GM12878 (cell line): ENCODE measurements around the gene SPN. TPM values are rescaled to one million over a fixed set of nuclear protein-coding genes. Genes with fewer than 3 reads are reported as not detected.
A peak's percentile ranks its signal among the peaks of the same experiment; 100 is the strongest.

ENCODE experiments used
- ATAC-seq: fragments of 200-7000 bp; cut with Tn5 transposase; 3 replicates; pipeline ENCODE4 v1.9.1; 2020; ENCODE audit warnings: mild to moderate bottlenecking, moderate library complexity
- BruUV-seq: library from RNA; stranded (reverse); fragments of 400-500 nt; replicated peaks from 2 replicates; lab custom pipeline; 2021; lab: Mats Ljungman, UMichigan
- CTCF ChIA-PET: fragments of 300-600 bp; sonication (Branson Sonifier 250); formaldehyde crosslinking; extraction: SDS; loops from one replicate; lab custom pipeline; 2021; ENCODE audit warnings: inconsistent platforms; lab: Yijun Ruan, JAX
- POLR2A ChIA-PET: fragments of 350-600 bp; formaldehyde crosslinking; extraction: SDS; loops from one replicate; lab custom pipeline; 2021; ENCODE audit warnings: inconsistent platforms; lab: Charles Lee
- RAD21 ChIA-PET: fragments of 300-600 bp; sonication (Branson Sonifier 250); formaldehyde crosslinking; loops from one replicate; lab custom pipeline; 2023; ENCODE audit warnings: antibody characterized with exemption; ENCODE audit not compliant: unreplicated experiment; lab: Charles Lee
- SMC1A ChIA-PET: fragments of 300-600 bp; sonication (Branson Sonifier 250); formaldehyde crosslinking; loops from one replicate; lab custom pipeline; 2023; ENCODE audit not compliant: unreplicated experiment, uncharacterized antibody; lab: Charles Lee
- DNase-seq: peaks from one replicate; pipeline ENCODE4 v3.0.0-alpha.2; 2011; ENCODE audit warnings: low read depth, low spot score
- FAIRE-seq: peaks from 3 replicates; lab custom pipeline; 2011; peaks lifted over from hg19 to GRCh38; lab: Jason Lieb, UNC
- H2AFZ ChIP-seq: 2 replicates; pipeline ENCODE4 v1.6.0; 2011; ENCODE audit warnings: low read depth, low read length, control low read depth; ENCODE audit not compliant: control insufficient read depth
- H3K27ac ChIP-seq: 2 replicates; pipeline ENCODE4 v1.5.1; 2011; ENCODE audit warnings: control low read depth; ENCODE audit not compliant: control insufficient read depth, insufficient read depth
- H3K27me3 ChIP-seq, 2 experiments: replicated peaks in 1 of 2; 2 replicates each; pipeline versions ENCODE4 v1.6.0 to v1.6.1; 2011; ENCODE audit warnings: low read length in 1 of 2; ENCODE audit not compliant: control insufficient read depth in 2 of 2, insufficient read depth in 2 of 2
- H3K36me3 ChIP-seq, 2 experiments: 2 replicates each; pipeline ENCODE4 v1.5.1; 2011; ENCODE audit warnings: low read length in 1 of 2; ENCODE audit not compliant: control insufficient read depth in 2 of 2, insufficient read depth in 2 of 2
- H3K4me1 ChIP-seq: 2 replicates; pipeline ENCODE4 v1.6.1; 2011; ENCODE audit warnings: mild to moderate bottlenecking, low read length, moderate library complexity, mixed read lengths; ENCODE audit not compliant: control insufficient read depth, insufficient read depth
- H3K4me2 ChIP-seq: 2 replicates; pipeline ENCODE4 v1.6.0; 2011; ENCODE audit warnings: control low read depth; ENCODE audit not compliant: control insufficient read depth, insufficient read depth
- H3K4me3 ChIP-seq: fragments of 200-600 bp; sonication (generic); 2 replicates; pipeline ENCODE4 v1.5.1; 2016
- H3K79me2 ChIP-seq: 2 replicates; pipeline ENCODE4 v1.6.0; 2011; ENCODE audit warnings: low read length; ENCODE audit not compliant: control insufficient read depth, insufficient read depth
- H3K9ac ChIP-seq: 2 replicates; pipeline ENCODE4 v1.8.0; 2011; ENCODE audit warnings: low read length, control low read depth, mixed read lengths; ENCODE audit not compliant: control insufficient read depth, insufficient read depth
- H3K9me3 ChIP-seq: replicated peaks from 3 replicates; pipeline ENCODE4 v1.5.1; 2011; ENCODE audit warnings: mild to moderate bottlenecking, low read length; ENCODE audit not compliant: control insufficient read depth, insufficient read depth
- H4K20me1 ChIP-seq: 2 replicates; pipeline ENCODE4 v1.6.0; 2011; ENCODE audit not compliant: control insufficient read depth, insufficient read depth
- POU2F2 ChIP-seq: IDR thresholded peaks from 3 replicates; pipeline ENCODE4 v1.6.1; 2011; ENCODE audit warnings: low read depth, mild to moderate bottlenecking, low read length, borderline replicate concordance
- RAD51 ChIP-seq: fragments of 450-650 bp; IDR thresholded peaks from 2 replicates; pipeline ENCODE4 v1.6.1; 2016; ENCODE audit warnings: moderate library complexity, mild to moderate bottlenecking, inconsistent platforms
- ZNF24 ChIP-seq: fragments of 450-650 bp; IDR thresholded peaks from 2 replicates; pipeline ENCODE4 v1.6.1; 2017; ENCODE audit warnings: antibody characterized with exemption, mild to moderate bottlenecking
- WGBS: methylation state at CpG from one replicate; pipeline ENCODE4 v1.1.6; 2016; ENCODE audit warnings: low lambda C conversion rate; ENCODE audit not compliant: insufficient replicate concordance, insufficient coverage; ENCODE audit errors: missing lambda C conversion rate; 5-methylcytosine and 5-hydroxymethylcytosine counted together
- in situ Hi-C: fragments of 300-500 bp; cut with MboI; formaldehyde crosslinking; loops from 9 replicates; pipeline ENCODE4 v1.14.3; 2018; ENCODE audit warnings: mixed read lengths
- intact Hi-C: fragments of 100-400 bp; cut with micrococcal nuclease; formaldehyde crosslinking; loops from one replicate; pipeline ENCODE4 v1.14.2; 2022; ENCODE audit not compliant: unreplicated experiment
- polyA plus RNA-seq, 11 experiments: library from polyadenylated mRNA; depleted of rRNA in 4 of 11; unstranded in 6 of 11; stranded (reverse) in 5 of 11; fragments of >200 nt; fragmentation: Nextera tagmentation in 4 of 11; fragmentation: Illumina TruSeq in 1 of 11; extraction: Ambion mirVana in 4 of 11; extraction: Trizol in 1 of 11; gene quantifications; 1 replicate in 1 of 11; 2 replicates in 10 of 11; pipeline versions ENCODE4 v1.2.1 to v1.2.3, GENCODE V29; 2011 to 2016; ENCODE audit warnings: inconsistent platforms in 2 of 11, missing spikeins in 2 of 11, low read depth in 1 of 11
- total RNA-seq, 4 experiments: library from RNA; depleted of rRNA in 3 of 4; stranded (reverse); fragments of >200 nt in 3 of 4; fragmentation: Illumina TruSeq in 1 of 4; extraction: Trizol in 1 of 4; gene quantifications; 2 replicates each; pipeline versions ENCODE4 v1.2.1 to v1.2.3, GENCODE V29; 2013 to 2021
- TF ChIP-seq, protein P1 (sequence below): fragments of 450-650 bp; IDR thresholded peaks from 2 replicates; pipeline ENCODE4 v1.6.1; 2017; ENCODE audit warnings: mild to moderate bottlenecking, low read depth, inconsistent platforms; ENCODE audit not compliant: poor library complexity, severe bottlenecking
- TF ChIP-seq, protein P2 (sequence below): fragments of 150-350 bp; IDR thresholded peaks from 2 replicates; pipeline ENCODE4 v1.6.1; 2016; ENCODE audit warnings: low read depth, low read length
- TF ChIP-seq, protein P3 (sequence below): IDR thresholded peaks from 2 replicates; pipeline ENCODE4 v1.6.1; 2011; ENCODE audit warnings: low read depth, mild to moderate bottlenecking, low read length, moderate library complexity, borderline replicate concordance; ENCODE audit errors: extremely low read depth
- TF ChIP-seq, protein P4 (sequence below), 3 experiments: IDR thresholded peaks in 2 of 3; conservative IDR thresholded peaks in 1 of 3; 2 replicates each; pipeline ENCODE4 v1.5.1; 2011; ENCODE audit warnings: low read depth in 3 of 3, low read length in 3 of 3, mild to moderate bottlenecking in 3 of 3, control low read depth in 2 of 3, moderate library complexity in 2 of 3, inconsistent platforms in 1 of 3, mixed read lengths in 1 of 3; ENCODE audit not compliant: control insufficient read depth in 2 of 3, insufficient read depth in 1 of 3; ENCODE audit errors: extremely low read depth in 1 of 3

SPN gene
- total and polyA plus RNA-seq, 10 of the 15 experiments (the other 5 are each of a cell fraction or from before 2014, with no cell fraction given) = 16.2 to 173 (median 92.7) TPM

DNA sequence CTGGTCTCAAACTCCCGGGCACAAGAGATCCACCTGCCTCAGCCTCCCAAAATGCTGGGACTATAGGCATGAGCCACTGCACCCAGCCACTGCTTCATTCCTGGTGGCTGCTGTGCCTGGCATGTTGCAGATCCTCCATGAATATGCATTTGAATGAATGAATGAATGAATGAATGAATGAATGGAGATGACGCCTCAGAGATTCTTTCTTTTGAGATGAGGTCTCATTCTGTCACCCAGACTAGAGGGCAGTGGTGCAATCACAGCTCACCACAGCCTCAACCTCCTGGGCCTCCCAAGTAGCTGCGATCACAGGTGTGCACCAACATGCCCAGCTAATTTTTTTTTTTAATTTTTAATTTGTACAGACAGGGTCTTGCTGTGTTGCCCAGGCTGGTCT, 5.2 kb downstream of the SPN start:
- 0 out of 2 replicates have a peak overlapping the region, but pooled peaks have one; percentile 7 for H3K4me2 ChIP-seq
- ATAC-seq (no peak), DNase-seq (no peak), FAIRE-seq (no peak)
- no peaks in the 10 kb centered on the region for H3K9me3 ChIP-seq
- RAD21 ChIA-PET = interaction anchor here (1.0 to 2.3 kb wide), 2 partner anchors 11 to 34 kb away, joined by 4 to 11 read pairs; partner anchors contain the start of gene QPRT
- POLR2A ChIA-PET = interaction anchor here (1.7 kb wide), 1 partner anchor 11 kb away, joined by 7 read pairs; the partner anchor contains the start of gene QPRT
- 66% methylated on average over 3 of the region's 3 CpGs for WGBS
- no TSS peak for BruUV-seq
- peaks cover 2 to 8% of the 10 kb centered on the region in 2 experiments; a peak in 2 of 4 replicates for H3K36me3 ChIP-seq
- SMC1A ChIA-PET = interaction anchor here (0.7 to 1.4 kb wide), 2 partner anchors 19 to 20 kb away, joined by 3 to 4 read pairs; no protein-coding TSS in a partner anchor
- no peak overlapping the region for H2AFZ ChIP-seq
- CTCF ChIA-PET = interaction anchor here (1.1 to 1.6 kb wide), 2 partner anchors 11 to 41 kb away, joined by 3 read pairs; partner anchors contain the start of gene QPRT
- no peak overlapping the region for H3K27ac ChIP-seq
- H3K9ac ChIP-seq = no peak overlapping the region
- TF ChIP-seq, protein P1, sequence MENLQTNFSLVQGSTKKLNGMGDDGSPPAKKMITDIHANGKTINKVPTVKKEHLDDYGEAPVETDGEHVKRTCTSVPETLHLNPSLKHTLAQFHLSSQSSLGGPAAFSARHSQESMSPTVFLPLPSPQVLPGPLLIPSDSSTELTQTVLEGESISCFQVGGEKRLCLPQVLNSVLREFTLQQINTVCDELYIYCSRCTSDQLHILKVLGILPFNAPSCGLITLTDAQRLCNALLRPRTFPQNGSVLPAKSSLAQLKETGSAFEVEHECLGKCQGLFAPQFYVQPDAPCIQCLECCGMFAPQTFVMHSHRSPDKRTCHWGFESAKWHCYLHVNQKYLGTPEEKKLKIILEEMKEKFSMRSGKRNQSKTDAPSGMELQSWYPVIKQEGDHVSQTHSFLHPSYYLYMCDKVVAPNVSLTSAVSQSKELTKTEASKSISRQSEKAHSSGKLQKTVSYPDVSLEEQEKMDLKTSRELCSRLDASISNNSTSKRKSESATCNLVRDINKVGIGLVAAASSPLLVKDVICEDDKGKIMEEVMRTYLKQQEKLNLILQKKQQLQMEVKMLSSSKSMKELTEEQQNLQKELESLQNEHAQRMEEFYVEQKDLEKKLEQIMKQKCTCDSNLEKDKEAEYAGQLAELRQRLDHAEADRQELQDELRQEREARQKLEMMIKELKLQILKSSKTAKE = no peak
- TF ChIP-seq ZNF24 = peak; percentile 97
- no peak overlapping the region for H3K4me3 ChIP-seq
- no peaks in the 10 kb centered on the region for H3K27me3 ChIP-seq
- H3K4me1 ChIP-seq = peaks cover 5% of the 10 kb centered on the region
- peaks cover 63% of the 10 kb centered on the region for H3K79me2 ChIP-seq
- in situ Hi-C loops (no loop called here), intact Hi-C loops (no loop called here)
- peaks cover 6% of the 10 kb centered on the region for H4K20me1 ChIP-seq

DNA sequence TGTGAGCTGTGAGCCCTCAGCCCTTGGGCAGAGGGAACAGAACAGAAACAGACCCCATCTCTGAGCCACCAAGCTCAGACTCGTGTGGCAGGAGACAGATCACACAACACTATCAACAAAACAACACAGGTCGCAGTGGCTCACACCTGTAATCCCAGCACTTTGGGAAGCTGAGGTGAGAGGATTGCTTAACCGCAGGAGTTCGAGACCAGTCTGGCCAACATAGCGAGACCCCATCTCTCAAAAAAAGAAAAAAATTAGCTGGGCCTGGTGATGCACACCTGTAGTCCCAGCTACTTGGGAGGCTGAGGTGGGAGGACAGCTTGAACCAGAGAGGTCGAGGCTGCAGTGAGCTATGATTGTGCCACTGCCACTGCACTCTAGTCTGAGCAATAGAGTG, 10.5 kb downstream of the SPN start:
- ChIA-PET SMC1A (interaction anchor here (6.9 kb wide), 1 partner anchor 10 kb away, joined by 69 read pairs; the partner anchor contains the start of gene SPN), RAD21 (no interaction called here), CTCF (no interaction called here), POLR2A (no interaction called here)
- Histone ChIP-seq H3K27ac (no peak overlapping the region), H4K20me1 (peaks cover 6% of the 10 kb centered on the region), H3K27me3 (no peaks in the 10 kb centered on the region), H3K36me3 (peaks cover 2 to 6% of the 10 kb centered on the region in 2 experiments; a peak in 2 of 4 replicates), H3K9me3 (no peaks in the 10 kb centered on the region), H3K4me3 (no peak overlapping the region), H3K4me2 (no peak overlapping the region), H3K4me1 (peaks cover under 1% of the 10 kb centered on the region; the same call in 1 of the 2 replicates), H2AFZ (no peak overlapping the region), H3K9ac (no peak overlapping the region), H3K79me2 (peaks cover 12% of the 10 kb centered on the region)
- ATAC-seq (no peak), DNase-seq (no peak), FAIRE-seq (no peak)
- no TSS peak for BruUV-seq
- intact Hi-C loops = no loop called here
- in situ Hi-C loops = no loop called here
- 68% methylated on average over 6 of the region's 6 CpGs for WGBS
- TF ChIP-seq, protein P2, sequence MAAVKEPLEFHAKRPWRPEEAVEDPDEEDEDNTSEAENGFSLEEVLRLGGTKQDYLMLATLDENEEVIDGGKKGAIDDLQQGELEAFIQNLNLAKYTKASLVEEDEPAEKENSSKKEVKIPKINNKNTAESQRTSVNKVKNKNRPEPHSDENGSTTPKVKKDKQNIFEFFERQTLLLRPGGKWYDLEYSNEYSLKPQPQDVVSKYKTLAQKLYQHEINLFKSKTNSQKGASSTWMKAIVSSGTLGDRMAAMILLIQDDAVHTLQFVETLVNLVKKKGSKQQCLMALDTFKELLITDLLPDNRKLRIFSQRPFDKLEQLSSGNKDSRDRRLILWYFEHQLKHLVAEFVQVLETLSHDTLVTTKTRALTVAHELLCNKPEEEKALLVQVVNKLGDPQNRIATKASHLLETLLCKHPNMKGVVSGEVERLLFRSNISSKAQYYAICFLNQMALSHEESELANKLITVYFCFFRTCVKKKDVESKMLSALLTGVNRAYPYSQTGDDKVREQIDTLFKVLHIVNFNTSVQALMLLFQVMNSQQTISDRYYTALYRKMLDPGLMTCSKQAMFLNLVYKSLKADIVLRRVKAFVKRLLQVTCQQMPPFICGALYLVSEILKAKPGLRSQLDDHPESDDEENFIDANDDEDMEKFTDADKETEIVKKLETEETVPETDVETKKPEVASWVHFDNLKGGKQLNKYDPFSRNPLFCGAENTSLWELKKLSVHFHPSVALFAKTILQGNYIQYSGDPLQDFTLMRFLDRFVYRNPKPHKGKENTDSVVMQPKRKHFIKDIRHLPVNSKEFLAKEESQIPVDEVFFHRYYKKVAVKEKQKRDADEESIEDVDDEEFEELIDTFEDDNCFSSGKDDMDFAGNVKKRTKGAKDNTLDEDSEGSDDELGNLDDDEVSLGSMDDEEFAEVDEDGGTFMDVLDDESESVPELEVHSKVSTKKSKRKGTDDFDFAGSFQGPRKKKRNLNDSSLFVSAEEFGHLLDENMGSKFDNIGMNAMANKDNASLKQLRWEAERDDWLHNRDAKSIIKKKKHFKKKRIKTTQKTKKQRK = no peak
- TF ChIP-seq, protein P3, sequence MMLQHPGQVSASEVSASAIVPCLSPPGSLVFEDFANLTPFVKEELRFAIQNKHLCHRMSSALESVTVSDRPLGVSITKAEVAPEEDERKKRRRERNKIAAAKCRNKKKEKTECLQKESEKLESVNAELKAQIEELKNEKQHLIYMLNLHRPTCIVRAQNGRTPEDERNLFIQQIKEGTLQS = no peak
- TF ChIP-seq RAD51 = no peak
- no peak for TF ChIP-seq POU2F2
- TF ChIP-seq, protein P4, sequence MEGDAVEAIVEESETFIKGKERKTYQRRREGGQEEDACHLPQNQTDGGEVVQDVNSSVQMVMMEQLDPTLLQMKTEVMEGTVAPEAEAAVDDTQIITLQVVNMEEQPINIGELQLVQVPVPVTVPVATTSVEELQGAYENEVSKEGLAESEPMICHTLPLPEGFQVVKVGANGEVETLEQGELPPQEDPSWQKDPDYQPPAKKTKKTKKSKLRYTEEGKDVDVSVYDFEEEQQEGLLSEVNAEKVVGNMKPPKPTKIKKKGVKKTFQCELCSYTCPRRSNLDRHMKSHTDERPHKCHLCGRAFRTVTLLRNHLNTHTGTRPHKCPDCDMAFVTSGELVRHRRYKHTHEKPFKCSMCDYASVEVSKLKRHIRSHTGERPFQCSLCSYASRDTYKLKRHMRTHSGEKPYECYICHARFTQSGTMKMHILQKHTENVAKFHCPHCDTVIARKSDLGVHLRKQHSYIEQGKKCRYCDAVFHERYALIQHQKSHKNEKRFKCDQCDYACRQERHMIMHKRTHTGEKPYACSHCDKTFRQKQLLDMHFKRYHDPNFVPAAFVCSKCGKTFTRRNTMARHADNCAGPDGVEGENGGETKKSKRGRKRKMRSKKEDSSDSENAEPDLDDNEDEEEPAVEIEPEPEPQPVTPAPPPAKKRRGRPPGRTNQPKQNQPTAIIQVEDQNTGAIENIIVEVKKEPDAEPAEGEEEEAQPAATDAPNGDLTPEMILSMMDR (IDR thresholded peaks at IDR 0.05 in 2 of 3, conservative IDR thresholded peaks at IDR 0.05 in 1 of 3; ENCODE audit: control insufficient read depth in 2 of 3, extremely low read depth in 1 of 3, insufficient read depth in 1 of 3, low read depth in 3 of 3, low read length in 3 of 3) = no peak
